Measurements from ENCODE around the gene RABL6. TPM values are rescaled to one million over a fixed set of nuclear protein-coding genes. Genes with fewer than 3 reads are reported as not detected.
"Not testable (repeated sequence)": the region's sequence is repeated elsewhere in the genome, so short reads cannot be mapped to it uniquely, and the experiment has no call there.

The RABL6 gene
- total and polyA plus RNA-seq, 2 of the 4 experiments (the other 2 are of a cell fraction), result 37.1 to 47.5 TPM

- H2BK15ac ChIP-seq (ENCODE audit: low read depth, low read length); DNase-seq; CTCF ChIA-PET; BruUV-seq (replicated peaks); H3K27me3 ChIP-seq (ENCODE audit: control insufficient read depth, insufficient read depth, low read length); ATAC-seq (ENCODE audit: low read depth); POLR2A ChIA-PET (ENCODE audit: unreplicated experiment); H3K9me3 ChIP-seq (ENCODE audit: control insufficient read depth, insufficient read depth, low read length); in situ Hi-C loops (cut with MboI; ENCODE audit: low sequenced_read_pairs); H3K14ac ChIP-seq (replicated peaks; ENCODE audit: low read depth, low read length); H3K23ac ChIP-seq (ENCODE audit: low read depth, low read length); dilution Hi-C loops (cut with HindIII; ENCODE audit: low sequenced_read_pairs, unreplicated experiment); H2BK120ac ChIP-seq (ENCODE audit: low read depth, low read length); H3K56ac ChIP-seq (ENCODE audit: extremely low read depth, insufficient read depth, low read length); H3K27ac ChIP-seq (ENCODE audit: insufficient read depth, low read length); H3K9me1 ChIP-seq (ENCODE audit: insufficient read depth, low read length); intact Hi-C loops (cut with micrococcal nuclease); H3K18ac ChIP-seq (ENCODE audit: low read depth, low read length); H2AFZ ChIP-seq (replicated peaks; ENCODE audit: low read length, poor library complexity); H2AK9ac ChIP-seq (replicated peaks; ENCODE audit: low read depth, low read length, poor library complexity); H2BK20ac ChIP-seq (ENCODE audit: low read depth, low read length); H3K4ac ChIP-seq (ENCODE audit: low read depth, low read length); H3K4me1 ChIP-seq (ENCODE audit: control insufficient read depth, insufficient read depth, low read length); H2BK5ac ChIP-seq (ENCODE audit: low read depth, low read length, poor library complexity, severe bottlenecking); H4K91ac ChIP-seq (ENCODE audit: insufficient read depth, low read depth, low read length): not testable (repeated sequence)
- WGBS, 2 experiments (ENCODE audit: extremely low coverage in 2 of 2, insufficient read length in 1 of 2), result 97% methylated on average over 12 of the region's 29 CpGs; no CpG with 5 or more reads in 1 of the 2 experiments
- Histone ChIP-seq H4K20me1 (ENCODE audit: insufficient read depth, low read length) (peaks cover 13% of the 10 kb centered on the region), H3K4me3 (ENCODE audit: insufficient read depth, low read depth, low read length) (peak overlapping the region; percentile 71), H4K8ac (ENCODE audit: low read depth in 2 of 2, low read length in 2 of 2) (peak overlapping the region; percentile 76 to 87; a peak in 3 of 4 replicates), H3K79me1 (ENCODE audit: low read depth in 1 of 2, low read length in 2 of 2) (peaks cover 16 to 39% of the 10 kb centered on the region in 2 experiments), H4K5ac (ENCODE audit: low read depth, low read length) (peak overlapping the region; percentile 12; the same call in 1 of the 2 replicates), H3K36me3 (ENCODE audit: control insufficient read depth, insufficient read depth, low read length) (peaks cover 23% of the 10 kb centered on the region), H2AK5ac (ENCODE audit: low read depth, low read length) (peak overlapping the region; percentile 39; the same call in 1 of the 2 replicates), H3K4me2 (ENCODE audit: low read depth, low read length) (peak overlapping the region; percentile 48), H3K9ac (ENCODE audit: low read depth, low read length) (0 out of 2 replicates have a peak overlapping the region, but pooled peaks have one; percentile 61)
These were observed 59.2 kb downstream of the RABL6 start for GRCh38 chr9:136866898-136867421.

All from IMR-90 (cell line).